Measurements from ENCODE around the gene ANKMY2.

ANKMY2 gene

GRCh38 chr7:16657656-16658279, 12.2 kb upstream of the ANKMY2 start:
- no peak for DNase-seq

- no peak for DNase-seq
Measured at GRCh38 chr7:16656141-16656540, 10.6 kb upstream of the ANKMY2 start.

- DNase-seq: no peak
Measured at GRCh38 chr7:16655394-16655793, 9.8 kb upstream of the ANKMY2 start.

GRCh38 chr7:16652888-16653287, 7.3 kb upstream of the ANKMY2 start:
- DNase-seq: no peak

GRCh38 chr7:16652240-16652583, 6.7 kb upstream of the ANKMY2 start:
- no peak for DNase-seq

GRCh38 chr7:16651396-16652239, 6.1 kb upstream of the ANKMY2 start:
- no peak for DNase-seq

GRCh38 chr7:16650266-16650665, 4.7 kb upstream of the ANKMY2 start:
- DNase-seq: no peak

- DNase-seq: no peak
Measured at GRCh38 chr7:16649196-16649595, 3.6 kb upstream of the ANKMY2 start.

GRCh38 chr7:16648551-16648950, 3.0 kb upstream of the ANKMY2 start:
- DNase-seq: no peak

GRCh38 chr7:16647435-16647960, 1.9 kb upstream of the ANKMY2 start:
- no peak for DNase-seq

- no peak for DNase-seq
Measured at GRCh38 chr7:16646472-16647072, 1.0 kb upstream of the ANKMY2 start.

- DNase-seq: peak; percentile 65
Measured at GRCh38 chr7:16644636-16645592, 640 bp downstream of the ANKMY2 start.

- DNase-seq: no peak
Measured at GRCh38 chr7:16644157-16644556, 1.4 kb downstream of the ANKMY2 start.

- DNase-seq: no peak
Measured at GRCh38 chr7:16638282-16639280, 7.0 kb downstream of the ANKMY2 start.

- DNase-seq: no peak
Measured at GRCh38 chr7:16637379-16637778, 8.2 kb downstream of the ANKMY2 start.

GRCh38 chr7:16636555-16637101, 8.9 kb downstream of the ANKMY2 start:
- DNase-seq: no peak

- DNase-seq: no peak
Measured at GRCh38 chr7:16634271-16634738, 11.2 kb downstream of the ANKMY2 start.

GRCh38 chr7:16630654-16631053, 14.9 kb downstream of the ANKMY2 start:
- no peak for DNase-seq

GRCh38 chr7:16627236-16627635, 18.3 kb downstream of the ANKMY2 start:
- DNase-seq: no peak

- no peak for DNase-seq
Measured at GRCh38 chr7:16626388-16626787, 19.2 kb downstream of the ANKMY2 start.

- peak; percentile 8 for DNase-seq
Measured at GRCh38 chr7:16619979-16620408, 25.6 kb downstream of the ANKMY2 start.
